Spleen (tissue), 7 donors: ENCODE results near the gene MAP3K2.

Experiments
- CTCF ChIP-seq, 11 experiments: fragments of 200-600 bp in 7 of 11; fragments of 450-650 bp in 4 of 11; sonication (generic) in 4 of 11; IDR thresholded peaks in 8 of 11; conservative IDR thresholded peaks in 3 of 11; 1 replicate in 7 of 11; 2 replicates in 4 of 11; pipeline versions ENCODE4 v1.4.0 to v1.8.0; 2016 to 2021; ENCODE audit warnings: antibody characterized with exemption in 11 of 11, inconsistent platforms in 4 of 11, mild to moderate bottlenecking in 1 of 11
- POLR2A ChIP-seq, 3 donors: fragments of 450-650 bp; IDR thresholded peaks; one replicate each; pipeline ENCODE4 v1.5.1; 2017; ENCODE audit warnings: antibody characterized with exemption in 3 of 3, mild to moderate bottlenecking in 1 of 3
- POLR2AphosphoS5 ChIP-seq, 3 donors: sonication (generic); formaldehyde crosslinking; IDR thresholded peaks; one replicate each; pipeline ENCODE4 v1.5.1; 2017; ENCODE audit warnings: antibody characterized with exemption in 3 of 3
- donor health status: DM: no; HTN: no; CAD: no; lungs with moderate emphysema.
- donor health status: DM: no; HTN: no; CAD: no.
- donor health status: DM: no; HTN: no; CAD: no.

GRCh38 chr2:127417406-127417805 lies 29.6 kb upstream of the MAP3K2 start:
- TF ChIP-seq CTCF (IDR thresholded peaks at IDR 0.05 in 8 of 11, conservative IDR thresholded peaks at IDR 0.05 in 3 of 11): no peak
- no peak for TF ChIP-seq POLR2A (IDR thresholded peaks at IDR 0.05)
- TF ChIP-seq POLR2AphosphoS5 (IDR thresholded peaks at IDR 0.05): no peak
